ENCODE data around the gene DPF3.

Gene DPF3

GRCh38 chr14:72780751-72781150, 113.2 kb downstream of the DPF3 start:
- WGBS (ENCODE audit: extremely low coverage, insufficient coverage, insufficient read length) = no CpG with 5 or more reads among the region's 2 CpGs
- H3K4me1 ChIP-seq (ENCODE audit: control insufficient read depth in 1 of 2, insufficient read depth in 2 of 2, low read length in 2 of 2) = peaks cover 11 to 14% of the 10 kb centered on the region in 2 experiments
- no peak overlapping the region for H3K4me3 ChIP-seq (ENCODE audit: low read depth, low read length)
- H2BK12ac ChIP-seq (ENCODE audit: low read length) = peak overlapping the region; percentile 72
- H3K4ac ChIP-seq (ENCODE audit: low read depth, low read length) = no peak overlapping the region
- no peak overlapping the region for H2AFZ ChIP-seq (ENCODE audit: insufficient read depth, low read length, poor library complexity)
- H2BK5ac ChIP-seq (ENCODE audit: low read depth, low read length, poor library complexity) = no peak overlapping the region
- H3K18ac ChIP-seq (ENCODE audit: low read length) = no peak overlapping the region
- H3K36me3 ChIP-seq (ENCODE audit: control insufficient read depth in 1 of 2, insufficient read depth in 2 of 2, low read length in 2 of 2) = no peaks in the 10 kb centered on the region
- H3K14ac ChIP-seq (ENCODE audit: low read length) = no peak overlapping the region
- H3K9ac ChIP-seq (ENCODE audit: low read length) = no peak overlapping the region
- H3K27ac ChIP-seq (ENCODE audit: low read depth, low read length) = no peak overlapping the region
- peaks cover 5% of the 10 kb centered on the region for H3K9me3 ChIP-seq (ENCODE audit: insufficient read depth, low read depth, low read length)
- no peak overlapping the region for H3K23ac ChIP-seq (ENCODE audit: low read length)
- peak in 1 of 2 donors; percentile 4 for DNase-seq
- no peaks in the 10 kb centered on the region for H3K79me2 ChIP-seq (ENCODE audit: control insufficient read depth, insufficient read depth, low read length, poor library complexity)
- peak overlapping the region; percentile 45 for H4K91ac ChIP-seq (ENCODE audit: low read depth, low read length)
- H3K79me1 ChIP-seq (ENCODE audit: low read length) = peaks cover 7% of the 10 kb centered on the region
- no peak overlapping the region for H3K4me2 ChIP-seq (ENCODE audit: low read length)
- H2AK5ac ChIP-seq (ENCODE audit: low read length) = no peak overlapping the region
- H2BK120ac ChIP-seq (ENCODE audit: insufficient read depth, low read length, poor library complexity) = peak overlapping the region; percentile 14
- H4K8ac ChIP-seq (ENCODE audit: low read depth, low read length) = no peak overlapping the region
- no peak overlapping the region for H4K12ac ChIP-seq (ENCODE audit: low read depth, low read length)
- no peaks in the 10 kb centered on the region for H3K27me3 ChIP-seq (ENCODE audit: insufficient read depth, low read length)

GRCh38 chr14:72779679-72780078, 114.2 kb downstream of the DPF3 start:
- Histone ChIP-seq H3K23ac (ENCODE audit: low read length) (no peak overlapping the region), H3K27me3 (ENCODE audit: insufficient read depth, low read length) (no peaks in the 10 kb centered on the region), H3K4me3 (ENCODE audit: low read depth, low read length) (no peak overlapping the region), H3K4me1 (ENCODE audit: control insufficient read depth in 1 of 2, insufficient read depth in 2 of 2, low read length in 2 of 2) (peaks cover 11 to 14% of the 10 kb centered on the region in 2 experiments), H3K9me3 (ENCODE audit: insufficient read depth, low read depth, low read length) (peaks cover 5% of the 10 kb centered on the region), H3K4me2 (ENCODE audit: low read length) (no peak overlapping the region), H3K79me1 (ENCODE audit: low read length) (peaks cover 7% of the 10 kb centered on the region), H3K27ac (ENCODE audit: low read depth, low read length) (no peak overlapping the region), H2BK5ac (ENCODE audit: low read depth, low read length, poor library complexity) (no peak overlapping the region), H2AFZ (ENCODE audit: insufficient read depth, low read length, poor library complexity) (no peak overlapping the region), H3K14ac (ENCODE audit: low read length) (peak overlapping the region; percentile 29), H3K4ac (ENCODE audit: low read depth, low read length) (peak overlapping the region; percentile 12), H2BK12ac (ENCODE audit: low read length) (no peak overlapping the region), H3K9ac (ENCODE audit: low read length) (no peak overlapping the region), H3K79me2 (ENCODE audit: control insufficient read depth, insufficient read depth, low read length, poor library complexity) (no peaks in the 10 kb centered on the region), H4K8ac (ENCODE audit: low read depth, low read length) (no peak overlapping the region), H4K91ac (ENCODE audit: low read depth, low read length) (peak overlapping the region; percentile 32), H2BK120ac (ENCODE audit: insufficient read depth, low read length, poor library complexity) (no peak overlapping the region), H2AK5ac (ENCODE audit: low read length) (peak overlapping the region; percentile 30), H4K12ac (ENCODE audit: low read depth, low read length) (no peak overlapping the region), H3K18ac (ENCODE audit: low read length) (peak overlapping the region; percentile 25), H3K36me3 (ENCODE audit: control insufficient read depth in 1 of 2, insufficient read depth in 2 of 2, low read length in 2 of 2) (no peaks in the 10 kb centered on the region)
- no peak for DNase-seq
- WGBS (ENCODE audit: extremely low coverage, insufficient coverage, insufficient read length) = no CpG with 5 or more reads among the region's 2 CpGs

- Histone ChIP-seq H3K27ac (ENCODE audit: low read depth, low read length) (no peak overlapping the region), H3K79me1 (ENCODE audit: low read length) (peaks cover 7% of the 10 kb centered on the region)
These were observed 116.3 kb downstream of the DPF3 start for GRCh38 chr14:72777636-72778035.

GRCh38 chr14:72776701-72777261, 117.1 kb downstream of the DPF3 start:
- Histone ChIP-seq H2AK5ac (ENCODE audit: low read length) (peak overlapping the region; percentile 48), H4K12ac (ENCODE audit: low read depth, low read length) (no peak overlapping the region), H3K27me3 (ENCODE audit: insufficient read depth, low read length) (no peaks in the 10 kb centered on the region), H3K79me1 (ENCODE audit: low read length) (peaks cover 7% of the 10 kb centered on the region), H3K4me1 (ENCODE audit: control insufficient read depth in 1 of 2, insufficient read depth in 2 of 2, low read length in 2 of 2) (peaks cover 11 to 14% of the 10 kb centered on the region in 2 experiments), H3K9me3 (ENCODE audit: insufficient read depth, low read depth, low read length) (peaks cover 5% of the 10 kb centered on the region), H3K4ac (ENCODE audit: low read depth, low read length) (no peak overlapping the region), H2BK120ac (ENCODE audit: insufficient read depth, low read length, poor library complexity) (no peak overlapping the region), H2BK12ac (ENCODE audit: low read length) (no peak overlapping the region), H3K9ac (ENCODE audit: low read length) (no peak overlapping the region), H3K36me3 (ENCODE audit: control insufficient read depth in 1 of 2, insufficient read depth in 2 of 2, low read length in 2 of 2) (no peaks in the 10 kb centered on the region), H4K91ac (ENCODE audit: low read depth, low read length) (no peak overlapping the region), H4K8ac (ENCODE audit: low read depth, low read length) (no peak overlapping the region), H3K23ac (ENCODE audit: low read length) (no peak overlapping the region), H3K18ac (ENCODE audit: low read length) (no peak overlapping the region), H2BK5ac (ENCODE audit: low read depth, low read length, poor library complexity) (no peak overlapping the region), H3K14ac (ENCODE audit: low read length) (peak overlapping the region; percentile 26), H3K79me2 (ENCODE audit: control insufficient read depth, insufficient read depth, low read length, poor library complexity) (no peaks in the 10 kb centered on the region), H3K27ac (ENCODE audit: low read depth, low read length) (no peak overlapping the region), H3K4me3 (ENCODE audit: low read depth, low read length) (no peak overlapping the region), H2AFZ (ENCODE audit: insufficient read depth, low read length, poor library complexity) (no peak overlapping the region), H3K4me2 (ENCODE audit: low read length) (no peak overlapping the region)
- no peak for DNase-seq
- WGBS (ENCODE audit: extremely low coverage, insufficient coverage, insufficient read length) = no CpG with 5 or more reads among the region's 8 CpGs

More at GRCh38 chr14:72777636-72778035, 116.3 kb downstream of the DPF3 start:
- Histone ChIP-seq H3K36me3 (ENCODE audit: control insufficient read depth in 1 of 2, insufficient read depth in 2 of 2, low read length in 2 of 2) (no peaks in the 10 kb centered on the region), H2BK120ac (ENCODE audit: insufficient read depth, low read length, poor library complexity) (no peak overlapping the region), H3K9me3 (ENCODE audit: insufficient read depth, low read depth, low read length) (peaks cover 5% of the 10 kb centered on the region), H2AK5ac (ENCODE audit: low read length) (no peak overlapping the region), H4K12ac (ENCODE audit: low read depth, low read length) (no peak overlapping the region), H4K91ac (ENCODE audit: low read depth, low read length) (no peak overlapping the region), H3K79me2 (ENCODE audit: control insufficient read depth, insufficient read depth, low read length, poor library complexity) (no peaks in the 10 kb centered on the region), H3K4me1 (ENCODE audit: control insufficient read depth in 1 of 2, insufficient read depth in 2 of 2, low read length in 2 of 2) (peaks cover 11 to 14% of the 10 kb centered on the region in 2 experiments), H4K8ac (ENCODE audit: low read depth, low read length) (no peak overlapping the region), H3K4me3 (ENCODE audit: low read depth, low read length) (no peak overlapping the region), H3K18ac (ENCODE audit: low read length) (no peak overlapping the region), H3K4me2 (ENCODE audit: low read length) (no peak overlapping the region), H2BK5ac (ENCODE audit: low read depth, low read length, poor library complexity) (no peak overlapping the region), H3K14ac (ENCODE audit: low read length) (no peak overlapping the region), H2BK12ac (ENCODE audit: low read length) (no peak overlapping the region), H3K9ac (ENCODE audit: low read length) (no peak overlapping the region), H2AFZ (ENCODE audit: insufficient read depth, low read length, poor library complexity) (no peak overlapping the region), H3K27me3 (ENCODE audit: insufficient read depth, low read length) (no peaks in the 10 kb centered on the region), H3K23ac (ENCODE audit: low read length) (no peak overlapping the region), H3K4ac (ENCODE audit: low read depth, low read length) (no peak overlapping the region)
- WGBS (ENCODE audit: extremely low coverage, insufficient coverage, insufficient read length) = no CpG with 5 or more reads among the region's 2 CpGs
- no peak for DNase-seq

Measured in trophoblast cell (in vitro differentiated cells and primary cell).